ENCODE data around the gene SLC66A3.

The SLC66A3 gene

DNA sequence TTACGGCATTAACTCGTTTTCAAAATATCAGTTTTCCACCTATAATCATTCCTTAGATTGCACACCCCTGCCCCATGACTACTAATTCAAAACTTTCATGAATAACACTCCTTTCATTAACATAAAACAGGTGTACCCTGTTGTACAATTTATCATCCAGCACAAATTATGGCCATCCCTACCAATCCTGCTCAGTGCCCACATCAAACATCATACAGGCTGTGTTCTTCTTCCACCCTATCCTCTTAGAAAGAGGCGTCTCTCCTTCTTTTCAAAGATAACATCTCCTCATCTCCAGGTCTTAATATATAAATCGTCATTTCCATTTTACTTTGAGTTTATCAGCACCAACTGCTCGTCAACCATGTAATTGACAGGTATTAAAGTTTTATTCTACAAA is 67.6 kb downstream of the SLC66A3 start:
- no peak for DNase-seq

- no peak for DNase-seq
Observed at GRCh38 chr2:11224887-11225286, 69.6 kb downstream of the SLC66A3 start.

DNA sequence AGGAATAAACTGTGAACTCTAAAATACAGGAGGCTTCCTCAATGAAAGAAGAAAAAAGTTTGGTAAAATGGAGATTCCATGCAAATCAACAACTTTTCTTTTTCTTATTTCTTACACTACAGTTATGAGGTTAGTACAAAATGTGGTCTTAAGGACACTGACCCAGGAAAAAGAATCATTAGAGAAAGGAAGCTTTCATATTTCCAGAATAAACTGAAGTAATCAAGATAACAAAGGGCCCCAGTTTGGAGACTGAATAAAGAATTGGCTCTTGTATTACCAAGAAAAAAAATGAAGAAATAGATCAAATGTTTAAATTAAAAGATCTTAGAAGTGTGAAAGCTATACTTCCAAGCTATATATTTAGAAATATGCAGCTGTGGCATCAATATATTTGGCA is 72.3 kb downstream of the SLC66A3 start:
- no peak for DNase-seq
